CD14-positive monocyte (primary cell): ENCODE results near the gene SERINC2. TPM values are rescaled to one million over a fixed set of nuclear protein-coding genes. Genes with fewer than 3 reads are reported as not detected.
"Not testable (repeated sequence)": the region's sequence is repeated elsewhere in the genome, so short reads cannot be mapped to it uniquely, and the experiment has no call there.

Experiments
- DNase-seq, 3 donors: peaks; one replicate each; pipeline ENCODE4 v3.0.0-alpha.2; 2011 to 2022
- H2AFZ ChIP-seq: 2 replicates; pipeline ENCODE4 v1.6.0; 2012; ENCODE audit warnings: mild to moderate bottlenecking, low read depth, low read length, inconsistent platforms; ENCODE audit not compliant: insufficient read depth, poor library complexity, severe bottlenecking
- H3K27ac ChIP-seq, 2 donors: 1 replicate in 1 of 2; 2 replicates in 1 of 2; pipeline ENCODE4 v1.5.1; 2012 to 2013; ENCODE audit warnings: low read length in 2 of 2, control low read depth in 1 of 2, inconsistent platforms in 1 of 2, low read depth in 1 of 2, mild to moderate bottlenecking in 1 of 2
- H3K27me3 ChIP-seq, 2 donors: one replicate each; pipeline versions ENCODE4 v1.6.0 to v1.6.1; 2011 to 2013; ENCODE audit warnings: low read length in 2 of 2; ENCODE audit not compliant: control insufficient read depth in 2 of 2, insufficient read depth in 2 of 2
- H3K36me3 ChIP-seq, 2 donors: replicated peaks in 1 of 2; 1 replicate in 1 of 2; 2 replicates in 1 of 2; pipeline versions ENCODE4 v1.5.1 to v1.6.1; 2012 to 2013; ENCODE audit warnings: low read length in 2 of 2, control low read depth in 1 of 2, inconsistent platforms in 1 of 2, mild to moderate bottlenecking in 1 of 2; ENCODE audit not compliant: insufficient read depth in 2 of 2, control insufficient read depth in 1 of 2
- H3K4me1 ChIP-seq, 2 donors: 1 replicate in 1 of 2; 2 replicates in 1 of 2; pipeline versions ENCODE4 v1.5.1 to v1.6.1; 2012 to 2013; ENCODE audit warnings: low read length in 2 of 2, control low read depth in 1 of 2, inconsistent platforms in 1 of 2, mild to moderate bottlenecking in 1 of 2, moderate library complexity in 1 of 2; ENCODE audit not compliant: insufficient read depth in 2 of 2, control insufficient read depth in 1 of 2
- H3K4me2 ChIP-seq: replicated peaks from 2 replicates; pipeline ENCODE3; 2012; ENCODE audit warnings: low read length, moderate library complexity, mild to moderate bottlenecking; ENCODE audit not compliant: poor library complexity, severe bottlenecking; ENCODE audit errors: extremely low read depth
- H3K4me3 ChIP-seq, 3 experiments: fragments of 200-600 bp in 1 of 3; sonication (generic) in 1 of 3; replicated peaks in 1 of 3; 1 replicate in 2 of 3; 2 replicates in 1 of 3; pipeline ENCODE4 v1.5.1; 2011 to 2013; ENCODE audit warnings: low read length in 3 of 3, mild to moderate bottlenecking in 3 of 3, control low read depth in 2 of 3, low read depth in 2 of 3, inconsistent platforms in 1 of 3, moderate library complexity in 1 of 3
- H3K79me2 ChIP-seq: 2 replicates; pipeline ENCODE4 v1.6.0; 2012; ENCODE audit warnings: mild to moderate bottlenecking, control low read depth, inconsistent platforms, low read length, moderate library complexity; ENCODE audit not compliant: insufficient read depth
- H3K9ac ChIP-seq: 2 replicates; pipeline ENCODE4 v1.6.0; 2017; ENCODE audit warnings: low read length, mild to moderate bottlenecking; ENCODE audit not compliant: insufficient read depth, poor library complexity, severe bottlenecking
- H3K9me3 ChIP-seq, 2 donors: replicated peaks in 1 of 2; 1 replicate in 1 of 2; 2 replicates in 1 of 2; pipeline versions ENCODE4 v1.5.1 to v1.6.1; 2012 to 2013; ENCODE audit warnings: low read length in 2 of 2, control low read depth in 1 of 2; ENCODE audit not compliant: control insufficient read depth in 1 of 2, insufficient read depth in 1 of 2
- H4K20me1 ChIP-seq: 2 replicates; pipeline ENCODE4 v1.6.0; 2012; ENCODE audit warnings: mild to moderate bottlenecking, low read length, control low read depth, moderate library complexity; ENCODE audit not compliant: insufficient read depth
- H3K27ac Mint-ChIP-seq, 7 donors: one replicate each; pipeline ENCODE4 v1.8.0; 2020; ENCODE audit warnings: mild to moderate bottlenecking in 7 of 7, mixed read lengths in 7 of 7, moderate library complexity in 6 of 7, inconsistent platforms in 2 of 7
- H3K27me3 Mint-ChIP-seq, 3 donors: one replicate each; pipeline ENCODE4 v1.8.0; 2021 to 2022; ENCODE audit warnings: low read depth in 3 of 3, mild to moderate bottlenecking in 3 of 3, mixed read lengths in 3 of 3, moderate library complexity in 3 of 3, inconsistent platforms in 1 of 3
- H3K36me3 Mint-ChIP-seq, 2 donors: one replicate each; pipeline ENCODE4 v1.8.0; 2020; ENCODE audit warnings: mixed read lengths in 2 of 2, inconsistent platforms in 1 of 2, mild to moderate bottlenecking in 1 of 2
- H3K4me1 Mint-ChIP-seq: one replicate; pipeline ENCODE4 v1.8.0; 2020; ENCODE audit warnings: mild to moderate bottlenecking, mixed read lengths
- H3K4me3 Mint-ChIP-seq, 2 donors: one replicate each; pipeline ENCODE4 v1.8.0; 2020; ENCODE audit warnings: mild to moderate bottlenecking in 2 of 2, mixed read lengths in 2 of 2, moderate library complexity in 1 of 2
- H3K9me3 Mint-ChIP-seq, 7 donors: one replicate each; pipeline ENCODE4 v1.8.0; 2020 to 2022; ENCODE audit warnings: mixed read lengths in 7 of 7, mild to moderate bottlenecking in 6 of 7, moderate library complexity in 6 of 7, inconsistent platforms in 2 of 7
- WGBS: methylation state at CpG from one replicate; pipeline ENCODE4 v1.1.5; 2013; ENCODE audit warnings: missing lambda C conversion rate; ENCODE audit not compliant: insufficient coverage; 5-methylcytosine and 5-hydroxymethylcytosine counted together
- intact Hi-C, 2 donors: fragments of 100-400 bp; cut with micrococcal nuclease; formaldehyde crosslinking; loops; one replicate each; pipeline versions ENCODE4 v1.15.0 to v1.15.1; 2023
- polyA plus RNA-seq, 3 donors: library from polyadenylated mRNA; depleted of rRNA in 1 of 3; unstranded in 2 of 3; stranded (reverse) in 1 of 3; fragments of 300-500 nt in 2 of 3; fragments of >200 nt in 1 of 3; fragmentation: Illumina TruSeq in 2 of 3; gene quantifications; 1 replicate in 2 of 3; 2 replicates in 1 of 3; pipeline ENCODE4 v1.2.3, GENCODE V29; 2012 to 2021
- TF ChIP-seq, protein P1 (sequence below): fragments of 200-600 bp; IDR thresholded peaks from one replicate; pipeline ENCODE4 v1.8.0; 2022; ENCODE audit warnings: antibody characterized with exemption, mild to moderate bottlenecking

SERINC2 gene
- polyA plus RNA-seq, 3 donors, result 4.1 to 12.6 (median 7.8) TPM

GRCh38 chr1:31470794-31471315 lies 57.8 kb downstream of the SERINC2 start:
- H2AFZ ChIP-seq, result no peak overlapping the region
- H3K4me1 ChIP-seq, result no peaks in the 10 kb centered on the region
- H3K4me3 ChIP-seq, result no peak overlapping the region
- H3K27ac Mint-ChIP-seq, result peak overlapping the region in 1 of 7 donors; percentile 57
- H3K9me3 Mint-ChIP-seq, result peaks cover 27 to 66% (median 50%) of the 10 kb centered on the region in 7 donors
- TF ChIP-seq, protein P1, sequence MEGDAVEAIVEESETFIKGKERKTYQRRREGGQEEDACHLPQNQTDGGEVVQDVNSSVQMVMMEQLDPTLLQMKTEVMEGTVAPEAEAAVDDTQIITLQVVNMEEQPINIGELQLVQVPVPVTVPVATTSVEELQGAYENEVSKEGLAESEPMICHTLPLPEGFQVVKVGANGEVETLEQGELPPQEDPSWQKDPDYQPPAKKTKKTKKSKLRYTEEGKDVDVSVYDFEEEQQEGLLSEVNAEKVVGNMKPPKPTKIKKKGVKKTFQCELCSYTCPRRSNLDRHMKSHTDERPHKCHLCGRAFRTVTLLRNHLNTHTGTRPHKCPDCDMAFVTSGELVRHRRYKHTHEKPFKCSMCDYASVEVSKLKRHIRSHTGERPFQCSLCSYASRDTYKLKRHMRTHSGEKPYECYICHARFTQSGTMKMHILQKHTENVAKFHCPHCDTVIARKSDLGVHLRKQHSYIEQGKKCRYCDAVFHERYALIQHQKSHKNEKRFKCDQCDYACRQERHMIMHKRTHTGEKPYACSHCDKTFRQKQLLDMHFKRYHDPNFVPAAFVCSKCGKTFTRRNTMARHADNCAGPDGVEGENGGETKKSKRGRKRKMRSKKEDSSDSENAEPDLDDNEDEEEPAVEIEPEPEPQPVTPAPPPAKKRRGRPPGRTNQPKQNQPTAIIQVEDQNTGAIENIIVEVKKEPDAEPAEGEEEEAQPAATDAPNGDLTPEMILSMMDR, result no peak
- peaks cover 6% of the 10 kb centered on the region for H3K4me1 Mint-ChIP-seq
- WGBS, result 40% methylated on average over 1 of the region's 11 CpGs
- peaks cover 14 to 28% of the 10 kb centered on the region in 2 donors for H3K9me3 ChIP-seq
- no peaks in the 10 kb centered on the region for H3K36me3 ChIP-seq
- no peak overlapping the region for H3K9ac ChIP-seq
- no peak overlapping the region for H3K4me2 ChIP-seq
- H3K36me3 Mint-ChIP-seq, result peaks cover 0 to 6% of the 10 kb centered on the region in 2 donors
- H3K79me2 ChIP-seq, result no peaks in the 10 kb centered on the region
- no peaks in the 10 kb centered on the region for H3K27me3 ChIP-seq
- peaks cover 0 to 8% (median 0%) of the 10 kb centered on the region in 3 donors for H3K27me3 Mint-ChIP-seq
- H3K27ac ChIP-seq, result no peak overlapping the region
- DNase-seq, result no peak
- H4K20me1 ChIP-seq, result no peaks in the 10 kb centered on the region
- no peak overlapping the region for H3K4me3 Mint-ChIP-seq
- intact Hi-C loops, result no loop called here

- H3K36me3 ChIP-seq, H3K4me2 ChIP-seq, H3K27ac ChIP-seq, H3K4me3 Mint-ChIP-seq, H3K27me3 Mint-ChIP-seq, H3K9ac ChIP-seq, H3K36me3 Mint-ChIP-seq, intact Hi-C loops, H3K4me3 ChIP-seq, H3K79me2 ChIP-seq, H2AFZ ChIP-seq, H3K27me3 ChIP-seq, H4K20me1 ChIP-seq, H3K4me1 Mint-ChIP-seq, H3K4me1 ChIP-seq: not testable (repeated sequence)
- Mint-ChIP-seq H3K27ac (peak overlapping the region in 3 of 7 donors; percentile 19 to 57 (median 44)), H3K9me3 (peaks cover 27 to 66% (median 49%) of the 10 kb centered on the region in 7 donors)
- WGBS, result 75% methylated on average over 7 of the region's 8 CpGs
- peak; percentile 5 to 71 (median 9) for DNase-seq
- peaks cover 14 to 28% of the 10 kb centered on the region in 2 donors for H3K9me3 ChIP-seq
Measured at GRCh38 chr1:31471452-31472313, 58.7 kb downstream of the SERINC2 start.

GRCh38 chr1:31472314-31472651 lies 59.3 kb downstream of the SERINC2 start:
- H4K20me1 ChIP-seq, H3K36me3 ChIP-seq, H3K4me2 ChIP-seq, H3K4me1 Mint-ChIP-seq, H3K79me2 ChIP-seq, H3K27ac ChIP-seq, H3K4me1 ChIP-seq, intact Hi-C loops, H3K4me3 ChIP-seq, H3K9ac ChIP-seq, H3K27me3 ChIP-seq, H3K4me3 Mint-ChIP-seq, H3K27me3 Mint-ChIP-seq, H3K36me3 Mint-ChIP-seq, H2AFZ ChIP-seq: not testable (repeated sequence)
- H3K9me3 Mint-ChIP-seq, result peaks cover 24 to 62% (median 43%) of the 10 kb centered on the region in 7 donors
- WGBS, result 20% methylated on average over 1 of the region's 4 CpGs
- DNase-seq, result peak; percentile 5 to 61 (median 7)
- H3K9me3 ChIP-seq, result peaks cover 8 to 28% of the 10 kb centered on the region in 2 donors
- peak overlapping the region in 3 of 7 donors; percentile 19 to 44 (median 36) for H3K27ac Mint-ChIP-seq

DNA sequence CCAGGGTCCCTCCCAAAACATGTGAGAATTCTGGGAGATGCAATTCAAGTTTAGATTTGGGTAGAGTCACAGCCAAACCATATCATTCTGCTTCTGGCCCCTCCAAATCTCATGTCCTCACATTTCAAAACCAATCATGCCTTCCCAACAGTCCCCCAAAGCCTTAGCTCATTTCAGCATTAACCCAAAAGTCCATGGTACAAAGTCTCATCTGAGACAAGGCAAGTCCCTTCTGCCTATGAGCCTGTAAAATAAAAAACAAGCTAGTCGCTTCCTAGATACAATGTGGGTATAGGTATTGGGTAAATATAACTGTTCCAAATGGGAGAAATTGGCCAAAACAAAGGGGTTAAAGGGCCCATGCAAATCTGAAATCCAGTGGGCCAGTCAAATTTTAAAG lies 59.7 kb downstream of the SERINC2 start:
- peaks cover 4 to 28% of the 10 kb centered on the region in 2 donors for H3K9me3 ChIP-seq
- H3K27me3 ChIP-seq, H3K4me2 ChIP-seq, H3K4me1 ChIP-seq, H3K36me3 ChIP-seq, H3K36me3 Mint-ChIP-seq, H4K20me1 ChIP-seq, H2AFZ ChIP-seq, DNase-seq, H3K79me2 ChIP-seq, H3K27ac ChIP-seq, H3K27me3 Mint-ChIP-seq, H3K4me3 Mint-ChIP-seq, H3K9ac ChIP-seq, H3K4me3 ChIP-seq, intact Hi-C loops, H3K4me1 Mint-ChIP-seq: not testable (repeated sequence)
- Mint-ChIP-seq H3K27ac (peak overlapping the region in 2 of 7 donors; percentile 19 to 36), H3K9me3 (peaks cover 24 to 60% (median 41%) of the 10 kb centered on the region in 7 donors)
- no CpG with 5 or more reads among the region's 1 CpG for WGBS
